Activated naive CD8-positive, alpha-beta T cell (primary cell): Measurements from ENCODE around the gene BTG4.

Experiments used
- H3K27ac Mint-ChIP-seq: one replicate; pipeline ENCODE4 v1.8.0; 2021; ENCODE audit warnings: mixed read lengths
- H3K27me3 Mint-ChIP-seq: one replicate; pipeline ENCODE4 v1.8.0; 2021; ENCODE audit warnings: mixed read lengths
- H3K36me3 Mint-ChIP-seq: one replicate; pipeline ENCODE4 v1.8.0; 2021; ENCODE audit warnings: mixed read lengths
- H3K4me1 Mint-ChIP-seq: one replicate; pipeline ENCODE4 v1.8.0; 2021; ENCODE audit warnings: low read depth, mixed read lengths
- H3K4me3 Mint-ChIP-seq: one replicate; pipeline ENCODE4 v1.8.0; 2021; ENCODE audit warnings: mild to moderate bottlenecking, mixed read lengths
- H3K9me3 Mint-ChIP-seq: one replicate; pipeline ENCODE4 v1.8.0; 2021; ENCODE audit warnings: low read depth, mixed read lengths

The BTG4 gene

DNA sequence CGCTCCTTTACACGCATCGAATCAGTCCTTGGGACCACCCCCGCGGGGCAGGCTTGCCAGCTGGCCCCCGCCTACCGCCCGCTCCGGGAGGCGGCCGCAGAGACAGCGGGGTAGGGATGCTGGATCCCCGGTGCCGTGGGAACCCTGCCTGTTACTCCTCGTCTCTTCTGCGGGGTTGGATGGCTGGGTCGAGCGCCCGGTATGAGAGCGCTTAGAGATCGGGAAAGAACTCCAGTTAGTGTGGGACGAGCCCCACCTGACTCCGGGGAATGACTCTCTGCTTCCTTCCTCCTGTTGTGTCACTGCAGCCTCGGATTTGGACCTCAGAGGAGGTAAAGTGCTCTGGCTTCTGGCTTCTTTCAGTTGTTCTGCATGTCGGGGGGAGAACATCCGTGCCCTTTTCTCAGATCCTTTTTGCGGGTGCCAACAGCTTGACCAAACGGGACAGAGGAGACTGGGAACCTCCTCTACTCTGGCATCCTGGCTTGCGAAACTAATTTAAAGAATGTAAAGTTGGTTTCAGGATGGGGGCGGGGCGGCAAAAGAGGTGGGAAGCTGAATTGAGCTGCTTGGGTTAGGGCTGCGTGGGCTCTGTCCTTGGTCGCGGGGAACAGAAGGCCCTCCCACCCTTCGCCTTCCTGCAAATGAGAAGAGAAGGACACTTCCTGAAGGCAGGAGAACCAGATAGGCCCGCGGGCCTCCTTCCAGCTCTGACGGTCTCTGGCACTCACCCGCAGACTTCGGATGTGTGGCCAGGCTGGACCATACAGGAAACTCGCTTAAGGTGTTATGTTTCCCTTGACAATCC lies 29.3 kb upstream of the BTG4 start:
- Mint-ChIP-seq H3K27ac (peak overlapping the region; percentile 81), H3K36me3 (peaks cover 3% of the 10 kb centered on the region), H3K4me3 (peak overlapping the region; percentile 90), H3K4me1 (peaks cover 48% of the 10 kb centered on the region), H3K9me3 (no peaks in the 10 kb centered on the region), H3K27me3 (peaks cover 1% of the 10 kb centered on the region)

DNA sequence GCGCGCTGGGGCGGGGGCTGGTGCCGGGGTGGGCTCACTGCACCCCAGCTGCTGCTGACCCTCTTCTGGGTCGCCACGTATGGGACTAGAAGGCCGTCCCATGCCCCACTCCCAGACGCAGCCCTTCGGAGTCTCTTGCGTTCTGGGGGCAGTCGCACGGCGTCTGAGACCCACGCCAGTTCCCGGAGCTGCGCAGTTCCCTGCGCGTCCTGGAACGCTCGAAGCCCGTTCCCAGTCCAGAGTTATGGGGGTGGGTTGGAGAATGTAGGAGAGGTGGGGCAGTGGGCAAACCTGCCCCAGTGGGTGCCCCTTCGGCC lies 28.7 kb upstream of the BTG4 start:
- no peaks in the 10 kb centered on the region for H3K9me3 Mint-ChIP-seq
- H3K27me3 Mint-ChIP-seq, result peaks cover 1% of the 10 kb centered on the region
- peaks cover 48% of the 10 kb centered on the region for H3K4me1 Mint-ChIP-seq
- H3K36me3 Mint-ChIP-seq, result peaks cover 3% of the 10 kb centered on the region
- H3K27ac Mint-ChIP-seq, result no peak overlapping the region
- H3K4me3 Mint-ChIP-seq, result peak overlapping the region; percentile 90

DNA sequence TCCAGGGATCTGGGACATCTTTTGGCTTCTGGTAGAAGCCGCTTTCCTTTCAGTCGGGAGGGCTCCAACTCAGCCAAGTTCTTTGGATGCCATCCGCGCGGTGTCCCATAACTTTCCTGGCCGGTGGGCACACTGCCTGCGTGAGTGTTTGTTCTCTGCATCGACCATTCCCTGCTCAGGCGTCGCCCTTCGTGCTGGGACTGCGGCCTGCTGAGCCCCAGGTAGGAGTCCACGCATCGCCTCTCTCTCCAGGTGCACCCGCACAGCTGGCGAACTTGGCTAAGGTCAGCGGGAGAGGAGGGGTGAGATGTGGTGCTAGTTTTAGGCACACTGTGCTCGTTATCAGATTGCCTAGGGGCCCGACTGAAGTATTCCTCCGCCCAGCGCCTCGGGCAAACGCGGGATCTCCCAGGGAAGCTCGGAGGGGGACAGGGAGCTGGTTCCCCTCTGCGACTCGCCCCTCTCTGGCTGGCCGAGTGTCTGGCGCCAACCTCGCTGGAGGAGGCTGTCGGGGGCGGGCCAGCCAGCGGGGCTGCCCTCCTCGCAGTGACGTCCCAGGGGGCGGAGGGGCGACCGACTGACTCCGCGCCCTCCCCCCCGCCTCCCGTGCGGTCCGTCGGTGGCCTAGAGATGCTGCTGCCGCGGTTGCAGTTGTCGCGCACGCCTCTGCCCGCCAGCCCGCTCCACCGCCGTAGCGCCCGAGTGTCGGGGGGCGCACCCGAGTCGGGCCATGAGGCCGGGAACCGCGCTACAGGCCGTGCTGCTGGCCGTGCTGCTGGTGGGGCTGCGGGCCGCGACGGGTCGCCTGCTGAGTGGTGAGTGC lies 28.1 kb upstream of the BTG4 start, which contains the start of gene LAYN:
TSS of gene LAYN (plus strand) at position 607 of the 823 bp plus-strand sequence. CDS start at position 731, 124 bp downstream.
- Mint-ChIP-seq H3K4me3 (peak within 1 kb of the TSS; percentile 90), H3K27me3 (peaks cover 1% of the 10 kb centered on the region), H3K27ac (peak within 1 kb of the TSS; percentile 92), H3K4me1 (peaks cover 48% of the 10 kb centered on the region), H3K9me3 (no peaks in the 10 kb centered on the region), H3K36me3 (peaks cover 3% of the 10 kb centered on the region)

DNA sequence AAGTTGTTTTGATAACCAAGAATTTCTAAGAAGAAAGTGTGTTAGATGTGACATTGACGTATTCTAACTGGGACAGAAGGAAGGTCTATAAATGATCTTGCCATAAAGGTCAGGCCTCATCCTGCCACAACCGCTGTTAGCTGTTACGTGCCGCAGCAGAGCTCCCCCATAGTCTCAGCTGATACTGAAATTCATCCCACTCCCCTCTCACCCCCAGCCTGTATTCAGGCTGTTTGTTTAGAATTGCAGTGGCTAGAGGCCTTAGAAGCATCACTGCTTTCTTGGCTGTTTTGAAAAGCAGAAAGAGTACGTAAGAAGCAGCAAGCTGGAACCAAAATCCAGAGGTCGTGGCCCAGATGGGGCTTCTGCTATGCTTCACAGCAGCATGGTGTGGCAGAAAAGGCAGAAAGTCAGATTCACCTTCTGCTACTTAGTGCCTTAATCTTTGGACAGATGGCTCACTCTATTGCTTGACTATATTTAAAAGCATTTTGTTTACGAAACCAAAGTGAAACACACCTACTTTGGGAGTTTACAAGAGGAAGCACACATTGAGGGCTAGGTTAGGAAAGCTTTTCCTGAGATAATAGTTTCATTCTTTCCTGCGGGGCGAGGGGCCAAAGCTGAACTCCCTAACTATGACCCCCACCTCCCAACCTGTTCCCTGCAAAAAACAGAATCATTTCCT lies 27.4 kb upstream of the BTG4 start:
- Mint-ChIP-seq H3K4me1 (peaks cover 48% of the 10 kb centered on the region), H3K9me3 (no peaks in the 10 kb centered on the region), H3K27me3 (peaks cover 1% of the 10 kb centered on the region), H3K27ac (peak overlapping the region; percentile 92), H3K36me3 (peaks cover 3% of the 10 kb centered on the region), H3K4me3 (peak overlapping the region; percentile 74)

DNA sequence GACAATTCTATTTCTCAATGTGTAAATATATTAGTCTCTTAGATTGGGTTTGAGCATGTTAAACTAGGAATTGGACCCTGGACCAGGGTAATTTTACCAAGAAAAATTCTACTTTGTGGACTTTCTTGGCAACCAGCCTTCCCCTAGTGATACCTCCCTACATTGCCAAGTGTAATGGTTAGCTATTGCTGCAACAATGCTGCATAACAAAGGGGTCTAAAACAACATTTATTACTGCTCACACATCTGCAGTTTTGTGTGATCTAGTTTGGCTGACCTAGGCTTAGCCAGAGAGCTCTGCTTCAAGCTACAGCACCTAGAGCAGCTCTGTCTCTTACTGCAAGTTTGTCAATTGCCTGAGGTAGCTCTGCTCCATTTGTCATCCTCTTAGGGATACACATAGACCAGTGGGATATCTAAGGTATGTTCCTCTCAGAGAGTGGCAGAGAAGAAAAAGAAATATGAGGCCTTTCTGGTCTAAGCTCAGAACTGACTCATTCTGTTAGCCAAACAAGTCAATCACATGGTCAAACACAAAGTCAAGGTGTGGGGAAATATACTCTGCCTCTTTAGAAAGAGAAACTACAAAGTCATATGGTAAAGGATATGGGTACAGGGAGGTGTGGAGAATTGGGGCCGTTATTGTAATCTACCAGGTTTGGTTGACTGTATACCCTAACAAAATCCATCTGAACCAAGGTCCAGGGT lies 26.4 kb upstream of the BTG4 start:
- Mint-ChIP-seq H3K4me3 (peak overlapping the region; percentile 74), H3K27ac (peak overlapping the region; percentile 92), H3K4me1 (peaks cover 48% of the 10 kb centered on the region)

DNA sequence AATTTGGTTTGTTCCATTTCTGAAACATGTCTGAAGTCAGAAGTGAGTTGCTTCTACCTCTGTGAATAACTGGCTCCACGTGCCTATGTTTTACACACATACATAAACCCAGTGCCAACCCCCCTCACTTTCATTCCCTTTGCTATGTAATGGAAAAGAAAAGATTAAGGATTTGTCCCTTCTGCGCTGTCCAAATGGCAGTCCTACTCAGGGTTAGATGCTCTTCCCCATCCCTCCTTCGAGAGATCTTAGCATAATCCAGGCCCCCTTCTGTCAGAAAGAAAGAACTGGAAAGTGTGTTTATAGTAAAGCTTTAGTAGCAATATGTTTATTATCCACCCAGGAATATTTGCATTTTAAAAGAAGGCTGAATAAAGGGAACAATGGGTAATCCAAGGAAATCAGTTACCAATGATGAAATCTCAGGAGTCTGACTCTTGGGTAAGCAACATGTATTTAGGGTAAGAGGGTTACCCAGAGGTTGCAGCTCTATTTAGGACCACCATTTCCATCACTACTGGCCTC lies 25.2 kb upstream of the BTG4 start:
- Mint-ChIP-seq H3K27ac (peak overlapping the region; percentile 30), H3K4me3 (no peak overlapping the region), H3K27me3 (peaks cover 1% of the 10 kb centered on the region), H3K4me1 (peaks cover 47% of the 10 kb centered on the region), H3K36me3 (peaks cover 3% of the 10 kb centered on the region), H3K9me3 (no peaks in the 10 kb centered on the region)

More for the DNA sequence above, 26.4 kb upstream of the BTG4 start:
- no peaks in the 10 kb centered on the region for H3K9me3 Mint-ChIP-seq
- peaks cover 3% of the 10 kb centered on the region for H3K36me3 Mint-ChIP-seq
- H3K27me3 Mint-ChIP-seq, result peaks cover 1% of the 10 kb centered on the region

DNA sequence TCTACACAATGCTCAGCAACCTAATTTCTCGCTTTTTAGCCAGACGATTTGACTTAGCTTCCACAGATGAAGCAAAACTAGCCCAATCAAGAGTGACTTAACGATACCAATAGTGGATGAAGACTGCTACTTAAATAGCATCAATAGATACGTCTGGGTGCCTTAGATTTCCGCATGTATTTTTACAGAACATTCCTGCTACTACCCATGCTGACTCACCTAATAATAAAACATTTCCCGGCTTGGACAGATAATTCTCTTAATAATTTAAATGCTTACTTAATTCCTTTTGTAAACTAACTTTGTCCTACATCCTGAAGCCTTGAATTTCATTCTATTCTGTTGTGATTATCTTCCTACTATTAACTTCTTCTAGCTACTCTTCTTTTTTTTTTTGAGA lies 23.1 kb upstream of the BTG4 start:
- Mint-ChIP-seq H3K9me3 (no peaks in the 10 kb centered on the region), H3K27me3 (no peaks in the 10 kb centered on the region), H3K4me3 (no peak overlapping the region), H3K27ac (no peak overlapping the region), H3K4me1 (peaks cover 49% of the 10 kb centered on the region), H3K36me3 (peaks cover 3% of the 10 kb centered on the region)

DNA sequence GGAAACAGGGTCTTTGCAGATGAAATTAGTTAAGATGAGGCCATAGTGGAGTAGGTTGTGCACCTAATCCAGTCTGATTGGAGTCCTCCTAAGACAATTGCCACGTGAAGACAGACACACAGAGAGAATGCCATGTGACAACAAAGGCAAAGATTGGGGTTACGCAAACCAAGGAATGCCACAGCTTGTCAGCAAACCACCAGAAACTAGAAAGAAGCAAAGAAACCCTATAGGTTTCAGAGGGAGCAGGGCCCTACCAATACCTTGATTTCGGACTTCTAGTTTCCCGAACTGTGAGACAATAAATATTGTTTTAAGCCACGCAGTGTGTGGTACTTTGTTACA lies 20.2 kb upstream of the BTG4 start:
- Mint-ChIP-seq H3K36me3 (no peaks in the 10 kb centered on the region), H3K4me1 (peaks cover 45% of the 10 kb centered on the region), H3K4me3 (peak overlapping the region; percentile 53), H3K9me3 (no peaks in the 10 kb centered on the region), H3K27me3 (no peaks in the 10 kb centered on the region), H3K27ac (peak overlapping the region; percentile 93)

DNA sequence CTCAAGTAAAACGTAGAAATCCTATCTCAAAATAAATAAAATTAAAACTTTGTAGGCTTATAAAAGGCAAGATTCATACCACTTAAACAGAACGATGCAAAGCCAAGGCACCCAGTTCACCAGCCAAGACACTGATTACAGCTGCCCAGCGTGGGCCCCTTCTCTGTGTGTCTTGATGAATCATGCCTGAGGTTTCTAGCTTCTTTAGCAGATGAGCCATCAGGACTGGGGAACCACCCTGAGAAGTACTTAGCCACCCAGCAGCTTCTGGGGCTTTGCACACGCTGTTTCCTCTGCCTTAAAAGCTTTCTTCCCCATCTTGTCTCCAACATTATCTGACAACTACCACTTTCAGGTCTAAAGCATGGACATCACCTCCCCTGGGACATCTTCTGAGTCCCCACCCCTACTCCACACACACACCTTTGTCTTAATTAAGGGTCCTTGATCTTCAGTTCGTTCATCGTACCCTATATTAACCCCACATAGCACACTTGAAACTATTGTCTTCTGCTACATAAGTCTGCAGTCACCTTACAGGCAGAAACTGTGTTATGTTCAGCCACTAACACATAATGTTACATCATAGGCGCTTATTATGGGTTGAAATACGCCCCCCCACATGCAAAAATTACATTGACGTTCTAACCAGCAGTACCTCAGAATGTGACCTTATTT lies 19.6 kb upstream of the BTG4 start:
- H3K36me3 Mint-ChIP-seq, result no peaks in the 10 kb centered on the region
- H3K9me3 Mint-ChIP-seq, result no peaks in the 10 kb centered on the region
- no peaks in the 10 kb centered on the region for H3K27me3 Mint-ChIP-seq
- peak overlapping the region; percentile 93 for H3K27ac Mint-ChIP-seq
- H3K4me3 Mint-ChIP-seq, result peak overlapping the region; percentile 56
- peaks cover 45% of the 10 kb centered on the region for H3K4me1 Mint-ChIP-seq

DNA sequence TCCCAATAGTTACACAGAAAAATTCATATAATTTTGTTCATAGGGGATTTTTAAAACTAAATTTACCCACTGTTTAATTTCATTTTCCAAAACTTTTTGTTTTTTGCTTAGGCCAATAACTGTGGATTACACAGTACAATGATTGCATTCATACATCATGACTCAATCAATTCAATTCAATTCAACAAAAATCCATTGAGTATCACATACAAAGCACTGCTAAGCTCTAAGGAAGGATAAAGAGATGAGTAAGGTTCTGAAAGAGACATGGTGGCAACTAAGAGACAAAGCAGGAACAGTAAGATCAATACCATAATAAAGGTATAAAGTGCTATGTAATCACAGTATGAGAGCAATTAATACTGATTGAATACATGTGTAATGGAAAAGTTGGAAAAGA lies 18.9 kb upstream of the BTG4 start:
- H3K9me3 Mint-ChIP-seq, result no peaks in the 10 kb centered on the region
- H3K4me3 Mint-ChIP-seq, result peak overlapping the region; percentile 56
- H3K27me3 Mint-ChIP-seq, result no peaks in the 10 kb centered on the region
- H3K4me1 Mint-ChIP-seq, result peaks cover 52% of the 10 kb centered on the region
- no peaks in the 10 kb centered on the region for H3K36me3 Mint-ChIP-seq
- peak overlapping the region; percentile 93 for H3K27ac Mint-ChIP-seq

DNA sequence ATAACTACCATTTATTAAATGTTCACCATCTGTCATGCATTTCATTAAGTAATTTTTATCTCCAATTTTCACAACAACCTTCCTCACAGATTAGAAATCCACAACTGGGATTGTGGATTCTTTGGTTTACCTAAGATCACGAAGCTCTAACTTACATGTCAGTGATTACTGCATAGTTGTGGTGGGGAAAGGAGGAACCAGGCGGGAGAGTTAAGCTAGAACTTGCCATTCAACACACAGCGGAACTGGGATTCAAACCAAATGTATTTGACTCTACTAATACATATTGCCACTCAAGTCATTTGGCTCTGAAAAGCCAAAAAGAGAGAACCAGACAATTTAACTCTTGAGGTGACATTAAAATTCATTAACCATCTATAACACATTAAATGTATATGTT lies 17.9 kb upstream of the BTG4 start:
- Mint-ChIP-seq H3K36me3 (no peaks in the 10 kb centered on the region), H3K4me1 (peaks cover 62% of the 10 kb centered on the region), H3K27ac (peak overlapping the region; percentile 35), H3K4me3 (no peak overlapping the region), H3K27me3 (no peaks in the 10 kb centered on the region), H3K9me3 (no peaks in the 10 kb centered on the region)

DNA sequence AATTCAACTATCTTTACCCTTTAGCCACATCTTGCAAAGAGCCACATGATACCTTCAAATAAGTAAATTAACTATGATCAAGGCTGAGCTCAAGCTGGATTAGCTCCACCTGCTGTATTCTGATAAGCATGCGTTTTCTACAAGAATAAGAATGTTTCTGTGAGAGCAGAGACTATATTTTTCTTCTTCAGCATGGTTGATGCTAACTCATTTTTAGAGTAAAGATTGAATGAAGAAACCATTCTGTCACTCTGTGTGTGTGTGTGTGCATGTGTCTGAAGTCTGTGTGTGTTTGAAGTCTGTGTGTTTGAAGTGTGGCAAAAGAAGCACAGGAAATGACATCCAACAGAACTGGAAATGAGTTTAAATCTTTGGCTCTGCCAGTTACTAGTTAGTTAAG lies 16.4 kb upstream of the BTG4 start:
- Mint-ChIP-seq H3K36me3 (no peaks in the 10 kb centered on the region), H3K4me1 (peaks cover 72% of the 10 kb centered on the region), H3K9me3 (no peaks in the 10 kb centered on the region), H3K4me3 (peak overlapping the region; percentile 30), H3K27ac (peak overlapping the region; percentile 83), H3K27me3 (no peaks in the 10 kb centered on the region)

DNA sequence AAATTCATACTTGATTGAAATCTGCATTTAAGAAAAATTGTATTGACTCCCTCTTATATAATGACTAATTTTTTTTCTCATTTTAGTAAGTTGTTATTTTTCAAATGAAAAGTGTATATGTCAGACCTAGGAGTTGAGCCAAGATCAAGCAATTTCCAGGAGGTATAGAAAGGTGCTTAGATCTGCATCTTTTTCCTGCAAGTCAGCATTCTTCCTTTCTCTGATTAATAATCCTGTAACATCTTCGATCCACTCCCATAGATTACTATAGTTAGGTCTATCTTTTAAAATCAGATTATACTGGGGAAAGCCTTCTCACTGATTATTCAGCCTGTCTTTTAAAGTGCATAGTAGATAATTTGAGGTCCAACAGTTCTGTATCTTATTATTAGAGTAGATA lies 15.1 kb upstream of the BTG4 start:
- Mint-ChIP-seq H3K9me3 (no peaks in the 10 kb centered on the region), H3K4me3 (no peak overlapping the region), H3K27me3 (no peaks in the 10 kb centered on the region), H3K36me3 (no peaks in the 10 kb centered on the region), H3K27ac (peak overlapping the region; percentile 18), H3K4me1 (peaks cover 71% of the 10 kb centered on the region)

DNA sequence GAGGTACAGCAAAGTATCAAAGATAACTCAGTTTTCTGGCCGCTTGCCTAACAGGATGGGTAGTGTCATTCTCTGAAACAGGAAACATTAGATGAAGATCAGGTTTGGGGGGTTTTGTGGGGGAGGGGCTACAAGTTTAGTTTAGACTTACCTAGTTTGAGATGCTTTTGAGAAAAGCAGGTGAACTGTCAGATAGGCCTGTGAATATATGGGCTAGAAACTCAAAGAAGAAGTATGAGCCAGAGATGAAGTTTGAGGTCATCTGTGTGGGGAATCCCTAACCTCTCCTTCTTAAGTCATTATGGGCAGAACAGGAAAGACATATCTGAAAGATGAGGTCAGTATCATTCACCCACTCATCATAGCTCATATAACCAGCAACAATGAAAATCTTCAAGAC lies 14.3 kb upstream of the BTG4 start:
- no peaks in the 10 kb centered on the region for H3K9me3 Mint-ChIP-seq

More for the DNA sequence above, 14.3 kb upstream of the BTG4 start:
- Mint-ChIP-seq H3K27ac (peak overlapping the region; percentile 86), H3K4me3 (peak overlapping the region; percentile 51), H3K27me3 (no peaks in the 10 kb centered on the region), H3K36me3 (no peaks in the 10 kb centered on the region), H3K4me1 (peaks cover 68% of the 10 kb centered on the region)
